Mucosa of rectum (tissue), 2 donors: ENCODE measurements around the gene MAPK12.
A peak's percentile ranks its signal among the peaks of the same experiment; 100 is the strongest.

Experiments used
- H3K27ac ChIP-seq, 2 donors: one replicate each; pipeline ENCODE4 v1.7.0; 2013; ENCODE audit warnings: inconsistent platforms in 2 of 2, low read depth in 2 of 2, low read length in 2 of 2
- H3K27me3 ChIP-seq, 2 donors: one replicate each; pipeline ENCODE4 v1.7.0; 2013; ENCODE audit warnings: low read length in 2 of 2; ENCODE audit not compliant: control insufficient read depth in 2 of 2, insufficient read depth in 2 of 2
- H3K36me3 ChIP-seq, 2 donors: one replicate each; pipeline ENCODE4 v1.7.0; 2013; ENCODE audit warnings: low read length in 2 of 2; ENCODE audit not compliant: control insufficient read depth in 2 of 2, insufficient read depth in 2 of 2
- H3K4me1 ChIP-seq, 2 donors: one replicate each; pipeline ENCODE4 v1.7.0; 2013; ENCODE audit warnings: low read length in 2 of 2, mild to moderate bottlenecking in 1 of 2; ENCODE audit not compliant: control insufficient read depth in 2 of 2, insufficient read depth in 2 of 2
- H3K4me3 ChIP-seq, 2 donors: one replicate each; pipeline ENCODE4 v1.7.0; 2013; ENCODE audit warnings: low read length in 2 of 2
- H3K9ac ChIP-seq, 2 donors: one replicate each; pipeline ENCODE4 v1.7.0; 2013; ENCODE audit warnings: low read length in 2 of 2, low read depth in 1 of 2, mild to moderate bottlenecking in 1 of 2
- H3K9me3 ChIP-seq, 2 donors: one replicate each; pipeline ENCODE4 v1.7.0; 2013; ENCODE audit warnings: low read length in 2 of 2; ENCODE audit not compliant: control insufficient read depth in 2 of 2
- donor health status: healthy.
- donor health status: Normal muscosa, but diverticular disease.

The MAPK12 gene

GRCh38 chr22:50245214-50246072, 16.0 kb downstream of the MAPK12 start:
- Histone ChIP-seq H3K9ac (peak overlapping the region; percentile 77 to 85), H3K27me3 (no peaks in the 10 kb centered on the region), H3K4me3 (peak overlapping the region; percentile 93 to 96), H3K27ac (peak overlapping the region; percentile 93), H3K36me3 (peaks cover 6 to 24% of the 10 kb centered on the region in 2 donors), H3K4me1 (peaks cover 49 to 50% of the 10 kb centered on the region in 2 donors), H3K9me3 (no peaks in the 10 kb centered on the region)

DNA sequence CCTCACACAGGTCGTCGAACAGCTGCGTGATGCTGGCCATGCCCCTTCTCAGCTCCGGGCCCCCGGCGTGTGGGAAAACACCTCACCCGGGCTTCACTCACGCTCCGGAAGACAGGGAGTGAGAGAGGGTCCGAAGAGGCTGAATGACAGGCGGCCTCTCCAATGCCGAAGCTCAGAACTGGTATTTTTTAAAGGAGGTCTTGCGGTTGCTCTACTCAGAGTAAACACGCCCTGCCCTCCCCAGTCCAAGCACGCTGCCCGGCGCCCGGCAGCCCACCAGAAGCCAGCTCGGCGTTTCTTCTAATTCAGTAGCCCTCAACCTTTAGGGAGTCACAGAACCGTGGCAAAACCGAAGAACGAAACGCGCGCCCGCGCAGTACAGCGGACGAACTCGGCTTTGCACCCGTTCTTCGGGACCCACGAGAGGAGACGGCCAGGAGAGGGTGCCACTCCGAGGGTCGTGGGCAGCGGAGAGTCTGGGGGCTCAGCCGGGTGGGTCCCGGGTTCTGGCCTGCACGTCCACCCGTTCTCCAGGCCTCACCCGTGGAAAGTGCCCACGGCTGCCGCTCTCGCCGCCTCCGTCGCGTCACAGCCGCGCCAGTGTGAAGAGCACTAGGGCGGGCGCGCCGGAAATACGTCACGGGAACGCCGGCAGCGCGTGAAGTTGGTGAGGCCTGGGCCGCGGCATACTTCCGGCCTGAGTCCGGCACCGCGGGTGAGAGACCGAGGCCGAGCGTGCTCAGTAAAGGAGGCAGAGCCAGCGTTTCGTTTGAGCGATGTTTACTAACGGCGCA, 16.9 kb downstream of the MAPK12 start, which contains the start of gene TUBGCP6:
TSS of gene TUBGCP6 (minus strand) at position 604 of the 794 bp plus-strand sequence. CDS start at position 40, 564 bp downstream.
- peak within 1 kb of the TSS; percentile 93 for H3K27ac ChIP-seq
- peaks cover 41 to 42% of the 10 kb centered on the region in 2 donors for H3K4me1 ChIP-seq
- H3K36me3 ChIP-seq = peaks cover 6 to 31% of the 10 kb centered on the region in 2 donors
- peak within 1 kb of the TSS; percentile 77 to 98 for H3K9ac ChIP-seq
- H3K4me3 ChIP-seq = peak within 1 kb of the TSS; percentile 93 to 96
- no peaks in the 10 kb centered on the region for H3K27me3 ChIP-seq
- no peaks in the 10 kb centered on the region for H3K9me3 ChIP-seq

- Histone ChIP-seq H3K27ac (peak overlapping the region; percentile 93), H3K27me3 (no peaks in the 10 kb centered on the region), H3K9me3 (no peaks in the 10 kb centered on the region), H3K36me3 (peaks cover 6 to 33% of the 10 kb centered on the region in 2 donors), H3K9ac (peak overlapping the region; percentile 77 to 98), H3K4me3 (peak overlapping the region; percentile 93 to 96), H3K4me1 (peaks cover 37 to 40% of the 10 kb centered on the region in 2 donors)
These were observed 17.6 kb downstream of the MAPK12 start for GRCh38 chr22:50243685-50244419.

DNA sequence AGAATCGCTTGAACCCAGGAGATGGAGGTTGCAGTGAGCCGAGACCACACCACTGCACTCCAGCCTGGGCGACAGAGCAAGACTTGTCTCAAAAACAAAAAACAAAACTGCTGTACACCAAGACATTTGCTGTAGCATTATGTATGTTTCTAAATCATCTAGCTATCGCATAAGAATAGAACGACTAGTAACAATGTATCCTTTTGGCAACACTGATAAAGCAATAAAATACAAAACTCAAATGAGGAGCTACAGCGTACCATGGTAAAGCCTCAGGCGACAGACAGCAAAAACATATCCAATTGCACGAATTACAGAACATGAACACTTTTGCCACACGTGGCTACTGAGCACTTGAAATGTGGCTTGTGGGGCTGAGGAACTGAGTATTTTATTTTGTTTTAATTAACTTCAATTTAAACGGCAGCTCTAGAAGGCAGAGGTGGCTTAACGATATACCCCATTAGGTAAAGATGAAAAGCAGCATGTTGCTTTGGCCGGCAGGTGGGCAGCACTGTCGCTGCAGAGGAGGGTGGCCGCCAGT, 19.0 kb downstream of the MAPK12 start:
- Histone ChIP-seq H3K27me3 (no peaks in the 10 kb centered on the region), H3K4me1 (peaks cover 35% of the 10 kb centered on the region in 2 donors), H3K9ac (no peak overlapping the region)

DNA sequence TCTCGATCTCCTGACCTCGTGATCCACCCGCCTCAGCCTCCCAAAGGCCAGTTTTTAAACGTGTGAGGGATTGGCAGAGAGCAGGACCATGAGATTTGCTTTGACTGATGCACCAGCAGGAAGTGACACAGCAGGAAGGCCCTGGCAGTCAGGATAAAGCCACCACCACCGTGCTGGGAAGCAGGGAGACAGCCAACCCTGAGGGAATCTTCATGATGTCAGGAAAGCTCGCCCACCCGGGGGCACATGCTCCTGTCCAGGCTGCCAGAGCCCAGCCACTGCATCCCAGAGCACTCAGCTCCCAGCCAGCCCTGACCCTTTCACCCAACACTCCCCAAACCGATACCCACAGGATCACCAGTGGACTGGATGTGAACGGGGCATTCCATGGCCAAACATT, 22.7 kb downstream of the MAPK12 start:
- Histone ChIP-seq H3K9ac (no peak overlapping the region), H3K27me3 (no peaks in the 10 kb centered on the region), H3K36me3 (peaks cover 5 to 18% of the 10 kb centered on the region in 2 donors), H3K4me1 (peaks cover 18 to 20% of the 10 kb centered on the region in 2 donors), H3K9me3 (no peaks in the 10 kb centered on the region), H3K27ac (no peak overlapping the region), H3K4me3 (no peak overlapping the region)

More for the DNA sequence above, 19.0 kb downstream of the MAPK12 start:
- peaks cover 6 to 29% of the 10 kb centered on the region in 2 donors for H3K36me3 ChIP-seq
- H3K4me3 ChIP-seq = peak overlapping the region in 1 of 2 donors; percentile 66
- H3K9me3 ChIP-seq = no peaks in the 10 kb centered on the region
- no peak overlapping the region for H3K27ac ChIP-seq

DNA sequence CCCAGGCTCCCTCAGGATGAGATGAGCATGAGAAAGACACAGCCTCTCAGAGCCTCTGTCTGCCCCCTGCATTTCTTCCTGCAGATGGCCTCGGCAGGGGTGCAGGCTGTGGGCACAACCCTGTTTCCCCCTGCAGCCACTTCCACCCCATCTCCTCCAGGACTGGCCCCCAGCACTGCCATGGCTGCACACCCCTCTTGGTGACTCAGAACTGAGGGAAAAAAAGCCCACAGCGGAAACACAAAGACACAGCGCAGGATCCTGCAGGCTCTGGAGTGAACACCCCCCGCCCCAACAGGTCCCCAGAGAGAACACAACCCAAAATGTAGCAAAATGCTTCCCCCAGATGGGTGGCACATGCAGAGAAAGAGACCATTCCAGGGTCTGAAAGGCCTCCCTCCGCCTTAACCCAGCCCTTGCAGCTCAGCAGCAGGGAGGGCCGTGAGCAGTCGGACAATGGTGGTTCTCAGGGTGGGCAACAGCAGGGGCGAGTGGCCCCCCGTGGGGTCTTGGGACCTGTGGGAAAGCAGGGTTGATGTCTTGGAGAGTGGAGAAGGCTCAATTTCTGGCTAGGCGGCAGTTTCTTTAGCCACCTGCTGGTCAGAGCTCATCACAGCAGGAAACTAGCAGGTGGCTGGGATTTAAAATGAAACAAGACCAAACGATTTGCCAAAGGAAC, 24.6 kb downstream of the MAPK12 start:
- H3K36me3 ChIP-seq = peaks cover 5 to 26% of the 10 kb centered on the region in 2 donors
- H3K27me3 ChIP-seq = no peaks in the 10 kb centered on the region
- no peak overlapping the region for H3K27ac ChIP-seq
- H3K9ac ChIP-seq = no peak overlapping the region
- H3K4me1 ChIP-seq = peaks cover 8 to 10% of the 10 kb centered on the region in 2 donors
- no peaks in the 10 kb centered on the region for H3K9me3 ChIP-seq
- H3K4me3 ChIP-seq = no peak overlapping the region

DNA sequence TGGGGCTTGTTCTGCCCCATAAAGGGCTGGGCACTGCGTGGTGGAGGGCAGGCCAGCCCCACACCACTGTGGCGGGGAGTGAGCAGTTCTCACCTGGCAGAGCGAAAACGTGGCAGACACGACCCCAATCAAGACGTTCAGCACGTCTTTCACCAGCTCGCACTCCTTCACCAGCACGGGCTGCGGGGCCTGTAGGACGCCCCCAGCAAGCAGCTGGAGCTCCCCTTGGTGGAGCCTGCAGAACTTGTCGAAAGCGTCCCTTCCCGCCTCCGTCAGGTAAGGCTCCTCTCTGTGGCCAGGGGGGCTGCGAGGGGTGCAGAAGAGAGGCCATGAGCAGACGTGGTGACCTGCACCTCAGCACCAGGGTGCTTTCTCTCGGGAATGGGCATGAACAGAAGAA, 28.3 kb downstream of the MAPK12 start:
- H3K4me3 ChIP-seq = no peak overlapping the region
- H3K4me1 ChIP-seq = no peaks in the 10 kb centered on the region
- no peak overlapping the region for H3K27ac ChIP-seq
- no peak overlapping the region for H3K9ac ChIP-seq
- no peaks in the 10 kb centered on the region for H3K27me3 ChIP-seq
- no peaks in the 10 kb centered on the region for H3K9me3 ChIP-seq
- H3K36me3 ChIP-seq = peaks cover 17 to 18% of the 10 kb centered on the region in 2 donors

DNA sequence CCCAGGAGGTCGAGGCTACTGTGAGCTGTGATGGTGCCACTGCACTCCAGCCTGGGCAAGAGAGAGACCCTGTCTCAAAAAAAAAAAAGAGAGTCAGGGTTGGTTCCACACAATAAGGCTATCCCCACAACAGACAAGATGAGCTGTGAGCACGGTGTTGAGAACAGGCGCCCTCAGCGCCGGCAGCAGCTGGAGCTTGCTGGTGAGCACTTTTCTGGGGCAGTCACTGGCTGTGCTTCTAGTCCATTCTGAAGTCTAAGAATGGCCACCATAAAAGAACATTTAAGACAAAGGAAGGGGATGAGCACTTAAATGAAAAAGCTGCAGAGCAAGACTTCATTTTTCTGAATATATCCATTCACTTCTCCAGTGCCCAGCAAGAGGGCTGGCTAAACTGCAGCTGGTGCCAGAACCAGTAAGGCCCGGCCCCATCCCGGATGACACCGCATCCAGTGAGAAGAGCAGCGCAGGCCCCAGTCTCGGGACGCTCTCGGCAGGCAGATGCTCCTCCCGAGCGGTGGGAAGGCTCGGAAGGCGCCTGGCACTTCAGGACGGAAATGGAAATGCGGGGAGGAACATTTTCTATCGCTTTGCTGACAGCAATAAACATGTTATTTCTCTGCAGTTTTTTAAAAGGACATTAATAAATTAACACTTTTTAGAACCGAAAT, 28.9 kb downstream of the MAPK12 start:
- peaks cover 17 to 22% of the 10 kb centered on the region in 2 donors for H3K36me3 ChIP-seq
- H3K4me1 ChIP-seq = no peaks in the 10 kb centered on the region
- no peaks in the 10 kb centered on the region for H3K9me3 ChIP-seq
- no peak overlapping the region for H3K27ac ChIP-seq
- H3K9ac ChIP-seq = no peak overlapping the region
- H3K27me3 ChIP-seq = no peaks in the 10 kb centered on the region
- H3K4me3 ChIP-seq = no peak overlapping the region

DNA sequence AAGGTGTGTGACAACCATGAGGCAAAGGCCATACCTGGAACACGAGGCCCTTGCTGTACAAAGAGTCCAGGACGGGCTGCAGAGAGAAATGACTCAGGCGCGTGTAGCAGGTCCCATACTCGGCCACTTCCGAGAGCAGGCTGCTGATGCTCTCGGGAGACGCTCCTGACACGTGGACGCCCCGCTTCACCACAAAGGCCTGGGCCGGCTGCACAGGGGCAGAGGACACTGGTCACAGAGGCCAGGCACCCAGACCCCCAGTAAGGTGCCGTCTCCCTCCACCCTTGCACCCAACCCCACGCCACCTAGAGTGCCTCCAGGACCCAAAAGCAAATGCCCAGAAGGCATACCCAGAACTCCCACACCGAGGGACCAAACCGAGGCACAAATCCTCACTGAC, 32.1 kb downstream of the MAPK12 start:
- no peak overlapping the region for H3K27ac ChIP-seq
- H3K9ac ChIP-seq = no peak overlapping the region
- H3K9me3 ChIP-seq = no peaks in the 10 kb centered on the region
- no peak overlapping the region for H3K4me3 ChIP-seq
- no peaks in the 10 kb centered on the region for H3K4me1 ChIP-seq
- H3K36me3 ChIP-seq = peaks cover 28 to 33% of the 10 kb centered on the region in 2 donors
- no peaks in the 10 kb centered on the region for H3K27me3 ChIP-seq
